Measurements from ENCODE around the gene CCDC102A. TPM values are rescaled to one million over a fixed set of nuclear protein-coding genes. Genes with fewer than 3 reads are reported as not detected.

CCDC102A gene
- total RNA-seq, 1 experiment from 2014 or later: 5.2 TPM

- peaks cover 21% of the 10 kb centered on the region for H3K27me3 Mint-ChIP-seq (ENCODE audit: low read depth)
- ATAC-seq: peak; percentile 92
Observed at GRCh38 chr16:57485916-57486857, 50.2 kb downstream of the CCDC102A start, which contains the start of gene DOK4. TSS of gene DOK4 (minus strand) at chr16:57486493. CDS start at chr16:57479507, 6,986 bp downstream.

GRCh38 chr16:57485091-57485915 lies 51.1 kb downstream of the CCDC102A start:
- peaks cover 21% of the 10 kb centered on the region for H3K27me3 Mint-ChIP-seq (ENCODE audit: low read depth)
- ChIA-PET CTCF (interaction anchor here (0.8 to 3.3 kb wide), 8 partner anchors 13 to 66 kb away, joined by 3 to 48 read pairs (median 4); partner anchors contain the start of genes CCDC102A and POLR2C), POLR2A (interaction anchor here (1.7 kb wide), 1 partner anchor 9 kb away, joined by 7 read pairs; no protein-coding TSS in a partner anchor)
- H3K9me3 Mint-ChIP-seq: peaks cover 15% of the 10 kb centered on the region
- H3K4me3 Mint-ChIP-seq: peak overlapping the region; percentile 76
- TF ChIP-seq MXD4 (CRISPR knock-in tag; IDR thresholded peaks at IDR 0.05; ENCODE audit: borderline replicate concordance) (no peak), FOXP1 (CRISPR knock-in tag; IDR thresholded peaks at IDR 0.05; ENCODE audit: borderline replicate concordance) (0 out of 2 replicates have a peak, but pooled peaks have one; percentile 24), SMAD3 (CRISPR knock-in tag; IDR thresholded peaks at IDR 0.05; ENCODE audit: borderline replicate concordance) (no peak), USF2 (CRISPR knock-in tag; IDR thresholded peaks at IDR 0.05) (no peak), FOXJ3 (CRISPR knock-in tag; IDR thresholded peaks at IDR 0.05; ENCODE audit: borderline replicate concordance) (no peak), TP53 (CRISPR knock-in tag; IDR thresholded peaks at IDR 0.05) (no peak)
- ATAC-seq (no peak), DNase-seq (ENCODE audit: low spot score) (no peak)
- H3K36me3 Mint-ChIP-seq: 0 out of 2 replicates have a peak, but pooled peaks cover 4% of the 10 kb centered on the region
- H3K27ac Mint-ChIP-seq: no peak overlapping the region
- peaks cover 20% of the 10 kb centered on the region for H3K4me1 Mint-ChIP-seq

More at GRCh38 chr16:57485916-57486857, 50.2 kb downstream of the CCDC102A start, which contains the start of gene DOK4:
- POLR2A ChIA-PET: interaction anchor here (1.7 kb wide), 1 partner anchor 10 kb away, joined by 7 read pairs; no protein-coding TSS in a partner anchor
- DNase-seq (ENCODE audit: low spot score): peak; percentile 80
- H3K36me3 Mint-ChIP-seq: 0 out of 2 replicates have a peak, but pooled peaks cover 4% of the 10 kb centered on the region
- CTCF ChIA-PET: interaction anchor here (0.6 to 3.3 kb wide), 10 partner anchors 10 to 67 kb away, joined by 3 to 48 read pairs (median 4); partner anchors contain the start of genes CCDC102A and POLR2C
- peaks cover 16% of the 10 kb centered on the region for H3K4me1 Mint-ChIP-seq
- H3K9me3 Mint-ChIP-seq: peaks cover 15% of the 10 kb centered on the region
- H3K27ac Mint-ChIP-seq: no peak within 1 kb of the TSS
- peak; percentile 74 for TF ChIP-seq SP1 (CRISPR knock-in tag; conservative IDR thresholded peaks at IDR 0.05)
- TF ChIP-seq NFE2L1 (CRISPR knock-in tag; IDR thresholded peaks at IDR 0.05): 0 out of 2 replicates have a peak, but pooled peaks have one; percentile 27
- no peak for TF ChIP-seq GTF2I (CRISPR knock-in tag; conservative IDR thresholded peaks at IDR 0.05)
- TF ChIP-seq GABPB1 (CRISPR knock-in tag; IDR thresholded peaks at IDR 0.05): 0 out of 2 replicates have a peak, but pooled peaks have one; percentile 18
- H3K4me3 Mint-ChIP-seq: peak within 1 kb of the TSS; percentile 76

- DNase-seq (ENCODE audit: low spot score): no peak
- ChIA-PET CTCF (interaction anchor here (0.9 to 1.5 kb wide), 2 partner anchors 22 to 26 kb away, joined by 3 to 5 read pairs; partner anchors contain the start of gene POLR2C), POLR2A (no interaction called here)
- ATAC-seq: no peak
- H3K9me3 Mint-ChIP-seq: peaks cover 12% of the 10 kb centered on the region
- no peak overlapping the region for H3K4me3 Mint-ChIP-seq
- peak overlapping the region; percentile 39; the same call in 1 of the 2 replicates for H3K27ac Mint-ChIP-seq
- H3K27me3 Mint-ChIP-seq (ENCODE audit: low read depth): peaks cover 21% of the 10 kb centered on the region
- peaks cover 27% of the 10 kb centered on the region for H3K4me1 Mint-ChIP-seq
- no peak for TF ChIP-seq AR (CRISPR knock-in tag; IDR thresholded peaks at IDR 0.05)
- no peak for TF ChIP-seq USF1 (CRISPR knock-in tag; IDR thresholded peaks at IDR 0.05)
- TF ChIP-seq NFATC4 (CRISPR knock-in tag; IDR thresholded peaks at IDR 0.05): no peak
- TF ChIP-seq ZNF416 (CRISPR knock-in tag; IDR thresholded peaks at IDR 0.05): no peak
- no peak for TF ChIP-seq NFYB (CRISPR knock-in tag; conservative IDR thresholded peaks at IDR 0.05; ENCODE audit: low read depth)
- TF ChIP-seq NFE2L1 (CRISPR knock-in tag; IDR thresholded peaks at IDR 0.05): no peak
- no peak for TF ChIP-seq ZNF219 (CRISPR knock-in tag; IDR thresholded peaks at IDR 0.05; ENCODE audit: borderline replicate concordance)
- H3K36me3 Mint-ChIP-seq: 0 out of 2 replicates have a peak, but pooled peaks cover 4% of the 10 kb centered on the region
Observed at GRCh38 chr16:57484515-57485005, 51.8 kb downstream of the CCDC102A start.

Measured in WTC11 (cell line).